Breast epithelium (tissue), 3 donors: ENCODE results near the gene IQCN.

Source experiments
- POLR2A ChIP-seq: fragments of 450-650 bp; IDR thresholded peaks from one replicate; pipeline ENCODE4 v1.6.1; 2016; ENCODE audit warnings: antibody characterized with exemption, mild to moderate bottlenecking, moderate library complexity
- TF ChIP-seq, protein P1 (sequence below), 3 donors: fragments of 450-650 bp; IDR thresholded peaks; one replicate each; pipeline ENCODE4 v1.5.1; 2016 to 2017; ENCODE audit warnings: antibody characterized with exemption in 3 of 3, mild to moderate bottlenecking in 3 of 3, moderate library complexity in 3 of 3

DNA sequence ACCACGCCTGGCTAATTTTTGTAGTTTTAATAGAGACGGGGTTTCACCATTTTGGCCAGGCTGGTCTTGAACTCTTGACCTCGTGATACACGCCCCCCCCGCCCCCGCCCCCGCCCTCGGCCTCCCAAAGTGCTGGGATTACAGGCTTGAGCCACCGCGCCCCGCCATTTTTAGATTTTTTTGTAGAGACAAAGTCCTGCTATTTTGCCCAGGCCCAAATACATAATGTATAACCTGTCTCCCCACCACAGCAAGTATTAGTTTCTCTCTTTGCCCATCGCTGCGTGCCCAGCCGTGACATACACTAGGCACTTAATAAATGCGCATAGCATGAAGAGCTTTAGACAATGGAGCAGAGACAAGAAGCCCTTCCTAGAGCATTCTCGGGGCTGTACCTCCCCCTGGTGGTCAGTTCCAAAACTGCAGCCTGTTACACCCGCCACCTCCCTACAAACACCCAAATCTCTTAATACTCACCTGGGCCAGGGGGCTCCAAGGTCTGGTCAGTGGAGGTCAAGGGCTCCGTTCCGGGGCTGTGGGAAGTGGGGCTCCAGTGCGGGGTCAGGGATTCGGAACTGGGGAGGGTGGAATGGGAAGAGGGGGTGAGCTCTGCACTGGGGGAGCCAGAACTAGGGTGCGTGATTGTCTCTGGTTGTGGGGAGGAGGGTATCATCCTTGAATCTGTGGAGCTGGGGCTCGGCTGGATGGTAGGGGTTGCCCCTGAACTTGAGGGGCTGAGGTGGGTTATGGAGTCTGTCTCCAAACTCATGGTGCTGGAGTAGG lies 22.5 kb downstream of the IQCN start:
- TF ChIP-seq, protein P1, sequence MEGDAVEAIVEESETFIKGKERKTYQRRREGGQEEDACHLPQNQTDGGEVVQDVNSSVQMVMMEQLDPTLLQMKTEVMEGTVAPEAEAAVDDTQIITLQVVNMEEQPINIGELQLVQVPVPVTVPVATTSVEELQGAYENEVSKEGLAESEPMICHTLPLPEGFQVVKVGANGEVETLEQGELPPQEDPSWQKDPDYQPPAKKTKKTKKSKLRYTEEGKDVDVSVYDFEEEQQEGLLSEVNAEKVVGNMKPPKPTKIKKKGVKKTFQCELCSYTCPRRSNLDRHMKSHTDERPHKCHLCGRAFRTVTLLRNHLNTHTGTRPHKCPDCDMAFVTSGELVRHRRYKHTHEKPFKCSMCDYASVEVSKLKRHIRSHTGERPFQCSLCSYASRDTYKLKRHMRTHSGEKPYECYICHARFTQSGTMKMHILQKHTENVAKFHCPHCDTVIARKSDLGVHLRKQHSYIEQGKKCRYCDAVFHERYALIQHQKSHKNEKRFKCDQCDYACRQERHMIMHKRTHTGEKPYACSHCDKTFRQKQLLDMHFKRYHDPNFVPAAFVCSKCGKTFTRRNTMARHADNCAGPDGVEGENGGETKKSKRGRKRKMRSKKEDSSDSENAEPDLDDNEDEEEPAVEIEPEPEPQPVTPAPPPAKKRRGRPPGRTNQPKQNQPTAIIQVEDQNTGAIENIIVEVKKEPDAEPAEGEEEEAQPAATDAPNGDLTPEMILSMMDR (IDR thresholded peaks at IDR 0.05) = peak; percentile 97
- TF ChIP-seq POLR2A = no peak
